HG03025 (cell line): Measurements from ENCODE around the gene MAP3K6.

ENCODE experiments used
- ATAC-seq: cut with Tn5 transposase; IDR thresholded peaks from one replicate; pipeline ENCODE4 v1.9.1; 2021; ENCODE audit warnings: mild to moderate bottlenecking, moderate library complexity; ENCODE audit not compliant: unreplicated experiment, low FRiP score

MAP3K6 gene

GRCh38 chr1:27339213-27339612 is 27.5 kb downstream of the MAP3K6 start:
- no peak for ATAC-seq

GRCh38 chr1:27338751-27339150 is 28.0 kb downstream of the MAP3K6 start:
- ATAC-seq: no peak

- no peak for ATAC-seq
Observed at GRCh38 chr1:27336756-27337155, 30.0 kb downstream of the MAP3K6 start.

GRCh38 chr1:27335506-27336422 is 31.0 kb downstream of the MAP3K6 start:
- no peak for ATAC-seq

GRCh38 chr1:27333717-27334279 is 33.0 kb downstream of the MAP3K6 start:
- ATAC-seq: no peak

GRCh38 chr1:27332536-27333281 is 34.1 kb downstream of the MAP3K6 start:
- no peak for ATAC-seq

GRCh38 chr1:27331922-27332321 is 34.8 kb downstream of the MAP3K6 start:
- ATAC-seq: no peak

- ATAC-seq: no peak
Observed at GRCh38 chr1:27331426-27331825, 35.3 kb downstream of the MAP3K6 start.

GRCh38 chr1:27330786-27331185 is 36.0 kb downstream of the MAP3K6 start:
- no peak for ATAC-seq

- no peak for ATAC-seq
Observed at GRCh38 chr1:27327964-27328363, 38.8 kb downstream of the MAP3K6 start.

GRCh38 chr1:27325286-27325685 is 41.5 kb downstream of the MAP3K6 start:
- no peak for ATAC-seq

- ATAC-seq: peak; percentile 18
Observed at GRCh38 chr1:27322569-27323240, 44.1 kb downstream of the MAP3K6 start.

GRCh38 chr1:27321813-27322568 is 44.8 kb downstream of the MAP3K6 start, which contains the start of gene TMEM222:
Gene TMEM222, plus strand, starts transcription at chr1:27322163. Its CDS starts 35 bp downstream, at chr1:27322198.
- ATAC-seq: peak; percentile 86

- ATAC-seq: no peak
Observed at GRCh38 chr1:27318596-27318995, 48.2 kb downstream of the MAP3K6 start.

GRCh38 chr1:27318136-27318535 is 48.6 kb downstream of the MAP3K6 start:
- no peak for ATAC-seq

- ATAC-seq: no peak
Observed at GRCh38 chr1:27316860-27317259, 49.9 kb downstream of the MAP3K6 start.

- ATAC-seq: no peak
Observed at GRCh38 chr1:27314737-27315136, 52.0 kb downstream of the MAP3K6 start.

GRCh38 chr1:27314169-27314568 is 52.6 kb downstream of the MAP3K6 start:
- no peak for ATAC-seq

- ATAC-seq: no peak
Observed at GRCh38 chr1:27307874-27308598, 58.7 kb downstream of the MAP3K6 start.
